GM08714 (cell line): ENCODE measurements around the gene AGXT.

Experiments
- H3K4me3 ChIP-seq: fragments of 200-500 bp; sonication (Bioruptor generic); 2 replicates; pipeline ENCODE4 v1.5.1; 2014; ENCODE audit warnings: mild to moderate bottlenecking, low read length, inconsistent platforms
- ZNF274 ChIP-seq: IDR thresholded peaks from 2 replicates; pipeline ENCODE4 v1.6.1; 2012; ENCODE audit warnings: mild to moderate bottlenecking, low read depth, low read length

The AGXT gene

DNA sequence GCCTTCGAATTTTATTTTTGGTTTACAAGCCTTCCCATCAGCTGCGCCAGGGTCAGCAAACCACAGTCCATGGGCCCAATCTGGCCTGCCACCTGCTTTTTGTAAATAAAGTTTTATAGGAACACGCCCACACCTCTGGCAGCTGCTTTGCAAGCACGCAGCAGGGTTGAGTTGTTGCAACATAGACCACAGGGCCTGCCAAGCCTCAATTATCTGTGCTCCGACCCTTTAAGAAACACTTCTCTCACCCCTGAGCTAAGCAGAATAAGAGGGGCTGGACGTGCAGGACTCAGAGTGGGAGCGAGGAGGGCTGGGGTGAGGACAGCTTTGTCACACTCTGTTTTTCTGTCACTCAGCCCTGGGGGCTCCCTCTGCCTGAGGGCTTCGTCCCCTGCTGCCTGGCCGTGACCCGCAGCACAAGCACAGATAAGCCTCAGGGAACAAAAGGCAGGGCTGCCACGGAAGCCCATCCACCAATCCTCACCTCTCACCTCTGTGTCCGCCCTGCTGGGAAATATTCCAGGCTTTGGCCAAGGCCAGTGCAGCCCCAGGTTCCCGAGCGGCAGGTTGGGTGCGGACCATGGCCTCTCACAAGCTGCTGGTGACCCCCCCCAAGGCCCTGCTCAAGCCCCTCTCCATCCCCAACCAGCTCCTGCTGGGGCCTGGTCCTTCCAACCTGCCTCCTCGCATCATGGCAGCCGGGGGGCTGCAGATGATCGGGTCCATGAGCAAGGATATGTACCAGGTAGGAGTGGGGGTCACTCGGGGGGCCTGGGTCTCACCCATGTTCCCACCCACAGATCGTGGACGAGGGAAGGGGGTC lies at the start of gene AGXT:
AGXT (plus strand) TSS at position 539 of the 823 bp plus-strand sequence; CDS start at position 581, 42 bp downstream.
- no peak for TF ChIP-seq ZNF274
- H3K4me3 ChIP-seq: no peak within 1 kb of the TSS

DNA sequence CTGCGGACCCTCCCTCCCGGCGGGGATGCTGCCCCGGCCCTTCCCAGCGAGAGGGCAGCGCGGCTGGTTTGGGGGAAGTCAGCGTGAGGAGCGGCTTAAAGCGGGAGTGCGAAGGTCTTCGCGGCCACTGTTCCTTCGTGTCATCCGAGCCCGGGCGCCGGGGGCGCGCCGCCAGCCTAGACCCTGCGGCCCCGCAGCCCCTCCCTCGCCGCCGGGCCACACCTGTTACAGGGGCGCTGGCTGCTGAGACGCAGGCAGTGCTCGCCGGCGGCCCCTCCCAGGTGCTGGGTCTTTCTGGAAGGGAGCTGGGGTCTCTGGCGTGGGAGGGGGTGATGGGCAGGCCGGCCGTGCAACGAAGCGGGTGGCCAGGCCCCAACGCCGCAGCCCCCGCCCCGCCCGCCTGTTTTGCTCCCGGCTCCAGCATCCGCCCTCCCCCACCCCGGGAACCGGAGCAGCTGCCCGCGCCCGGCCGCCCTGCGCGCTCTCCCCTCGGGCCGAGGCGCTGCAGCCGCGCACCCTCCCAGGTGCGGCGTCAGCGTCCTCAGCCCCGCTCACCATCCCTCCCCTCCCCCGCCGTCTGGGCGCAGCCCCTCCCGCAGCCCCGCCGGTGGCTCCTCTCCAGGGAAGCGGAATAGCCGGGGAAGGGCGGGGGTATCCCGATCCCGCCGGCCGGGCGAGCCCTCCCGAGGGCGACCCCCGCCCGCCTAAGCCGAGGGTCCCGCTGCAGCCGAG lies 49.3 kb upstream of the AGXT start:
- TF ChIP-seq ZNF274: no peak

DNA sequence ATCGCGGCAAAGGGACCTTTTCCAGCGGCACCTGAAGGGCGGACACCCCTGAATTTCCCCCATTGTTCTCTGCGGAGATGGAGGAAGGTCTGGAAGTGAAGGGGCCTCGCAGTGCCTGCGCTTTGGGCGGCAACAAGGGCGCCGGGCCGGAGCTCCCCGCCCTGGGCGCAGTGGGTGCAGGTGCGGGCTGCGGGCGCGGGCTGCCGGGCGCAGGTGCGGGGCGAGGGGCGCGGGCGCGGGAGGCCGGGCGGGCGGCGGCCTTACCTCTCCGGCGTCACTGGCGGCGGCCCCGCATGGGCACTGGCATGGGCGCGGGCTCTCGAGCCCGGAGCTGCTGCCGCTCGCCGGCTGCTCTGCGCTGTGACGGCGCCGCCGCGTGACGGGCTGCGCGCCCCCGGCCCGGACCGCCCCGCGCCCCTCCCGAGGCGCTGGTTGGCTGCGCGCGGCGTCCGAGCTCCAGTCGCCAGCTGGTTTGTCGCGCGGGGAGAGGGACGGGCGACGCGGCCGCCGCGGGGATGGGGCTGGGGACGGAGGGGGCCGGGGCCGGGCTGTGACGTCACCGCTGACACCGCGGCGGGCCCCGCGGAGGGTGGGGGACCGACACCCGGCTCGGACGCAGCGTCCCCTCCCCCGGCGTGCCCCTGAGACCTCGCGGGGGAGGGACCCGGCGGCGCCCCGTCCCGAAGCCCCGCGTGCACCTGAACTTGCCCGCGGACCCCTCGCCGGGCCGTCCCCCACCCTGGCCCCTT lies 48.6 kb upstream of the AGXT start, which contains the start of gene KIF1A:
KIF1A (minus strand) TSS at position 362 of the 749 bp plus-strand sequence. CDS start 22,467 bp downstream, outside the sequence.
- TF ChIP-seq ZNF274: no peak
- no peak within 1 kb of the TSS for H3K4me3 ChIP-seq

More for the DNA sequence above, 49.3 kb upstream of the AGXT start:
- H3K4me3 ChIP-seq: no peak overlapping the region

DNA sequence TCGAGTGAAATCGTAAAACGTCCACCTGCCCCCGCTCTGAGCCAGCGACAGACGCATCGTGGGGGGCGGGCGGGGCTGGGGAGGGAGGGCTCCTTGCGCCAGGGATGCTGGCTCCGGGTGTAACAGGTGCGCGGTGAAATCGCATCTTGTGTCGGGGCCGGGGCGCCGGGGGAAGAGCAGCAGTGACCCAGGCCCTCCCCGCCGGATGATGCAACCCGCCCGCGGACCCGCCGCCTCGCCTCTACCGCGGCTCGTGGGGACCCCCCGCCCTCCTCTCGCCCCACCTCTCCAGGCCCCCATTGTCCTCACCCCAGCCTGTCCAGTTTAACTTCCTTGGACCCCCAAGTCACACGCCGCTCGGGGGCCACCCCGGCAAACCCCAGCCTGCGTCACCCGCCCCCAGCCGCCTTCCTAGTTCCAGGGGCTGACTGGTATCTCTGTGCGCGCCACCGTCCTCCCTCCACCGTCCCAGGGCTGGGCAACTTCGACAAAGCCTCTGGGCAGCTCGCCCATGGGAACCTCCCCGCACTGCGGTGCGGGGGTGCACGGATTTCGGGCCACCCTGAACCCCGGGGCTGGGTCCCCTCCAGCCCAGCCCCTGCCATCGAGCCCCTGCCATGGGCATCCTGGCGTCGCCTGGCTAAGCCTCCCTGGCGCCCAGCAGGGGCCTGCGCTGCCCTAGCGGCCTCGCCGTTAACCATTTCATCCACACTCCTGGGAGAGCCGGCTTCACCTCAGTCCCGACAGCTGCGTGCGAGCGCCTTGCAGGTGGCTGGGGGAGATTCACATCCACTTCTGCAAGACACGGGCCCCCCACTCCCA lies 47.8 kb upstream of the AGXT start:
- no peak overlapping the region for H3K4me3 ChIP-seq
- no peak for TF ChIP-seq ZNF274

DNA sequence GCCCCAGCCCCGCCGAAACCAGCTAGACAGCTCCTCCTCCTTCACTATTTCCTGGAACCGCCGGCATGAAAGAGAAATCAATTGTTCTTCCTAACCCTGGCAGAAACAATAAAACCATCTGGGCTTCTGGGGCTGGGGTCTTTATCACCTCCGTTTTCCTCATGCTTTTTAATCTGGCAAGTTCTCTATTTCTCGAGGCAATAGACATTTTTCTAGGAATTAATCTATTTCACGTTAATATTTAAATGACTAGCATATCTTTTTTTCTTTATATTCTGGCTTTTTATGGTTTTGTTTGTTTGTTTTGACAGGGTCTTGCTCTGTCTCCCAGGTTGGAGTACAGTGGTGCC lies 47.2 kb upstream of the AGXT start:
- no peak overlapping the region for H3K4me3 ChIP-seq

GRCh38 chr2:240822280-240822847 lies 46.3 kb upstream of the AGXT start:
- TF ChIP-seq ZNF274: no peak
- no peak overlapping the region for H3K4me3 ChIP-seq

More for the DNA sequence above, 47.2 kb upstream of the AGXT start:
- no peak for TF ChIP-seq ZNF274

GRCh38 chr2:240823449-240824336 lies 44.9 kb upstream of the AGXT start:
- TF ChIP-seq ZNF274: no peak
- no peak overlapping the region for H3K4me3 ChIP-seq

- H3K4me3 ChIP-seq: no peak overlapping the region
- no peak for TF ChIP-seq ZNF274
Observed at GRCh38 chr2:240825476-240825875, 43.1 kb upstream of the AGXT start.

DNA sequence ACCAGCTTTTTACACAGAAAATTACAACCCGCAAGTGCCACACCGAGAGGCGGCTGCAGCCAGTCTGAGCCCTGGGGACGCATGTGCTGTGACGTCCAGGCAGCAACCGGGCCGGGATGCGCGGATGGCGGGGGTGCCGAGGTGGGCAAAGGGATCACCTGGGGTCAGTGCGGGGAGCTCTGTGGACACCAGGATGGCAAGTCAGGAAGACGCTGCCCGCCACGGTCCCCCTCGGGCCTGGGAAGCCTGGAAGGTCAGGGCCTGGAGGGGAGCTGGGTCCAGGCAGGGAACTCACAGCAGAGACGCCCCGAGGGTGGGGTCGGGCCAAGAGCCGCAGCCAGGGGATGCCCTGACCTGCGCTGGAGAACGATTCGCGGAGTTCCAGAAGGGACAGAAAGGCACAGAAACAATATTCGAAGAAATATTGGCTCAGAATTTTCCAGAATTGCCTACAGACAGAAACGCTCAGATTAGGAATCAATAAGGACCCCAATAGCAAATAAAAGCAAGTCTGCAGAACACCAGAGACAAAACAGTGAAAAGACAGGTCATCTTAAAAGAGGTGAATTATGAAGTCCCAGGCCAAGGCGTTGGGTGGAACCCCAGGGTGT lies 36.9 kb upstream of the AGXT start:
- peak overlapping the region; percentile 14; the same call in 1 of the 2 replicates for H3K4me3 ChIP-seq
- no peak for TF ChIP-seq ZNF274

DNA sequence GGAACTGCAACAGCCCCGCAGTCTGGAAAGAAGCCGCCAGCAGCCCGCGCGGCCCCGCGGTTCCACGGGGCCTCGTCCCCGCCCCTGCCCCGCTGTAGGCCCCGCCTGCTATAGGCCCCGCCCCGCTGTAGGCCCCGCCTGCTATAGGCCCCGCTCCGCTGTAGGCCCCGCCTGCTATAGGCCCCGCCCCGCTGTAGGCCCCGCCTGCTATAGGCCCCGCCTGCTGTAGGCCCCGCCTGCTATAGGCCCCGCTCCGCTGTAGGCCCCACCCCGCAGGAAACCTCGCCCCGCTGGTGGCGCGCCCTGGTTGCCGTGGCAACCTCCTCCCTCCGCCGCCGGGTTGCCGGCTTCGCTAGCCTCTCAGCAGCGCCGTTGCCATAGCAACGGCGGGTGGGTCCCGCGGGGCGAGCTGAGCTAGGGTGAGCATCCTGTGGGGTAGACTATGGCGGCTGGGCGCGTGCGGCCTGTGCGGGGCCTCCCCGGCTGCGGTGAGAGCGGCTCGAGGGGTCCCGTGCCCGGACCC lies 36.4 kb upstream of the AGXT start:
- H3K4me3 ChIP-seq: peak overlapping the region; percentile 14; the same call in 1 of the 2 replicates
- no peak for TF ChIP-seq ZNF274

GRCh38 chr2:240832921-240833494 lies 35.6 kb upstream of the AGXT start:
- TF ChIP-seq ZNF274: no peak
- no peak overlapping the region for H3K4me3 ChIP-seq

- TF ChIP-seq ZNF274: no peak
Observed at GRCh38 chr2:240833724-240834285, 34.8 kb upstream of the AGXT start.

More at GRCh38 chr2:240833724-240834285, 34.8 kb upstream of the AGXT start:
- no peak overlapping the region for H3K4me3 ChIP-seq
